HG03066 (cell line): ENCODE data around the gene C20orf141.
"Not testable (repeated sequence)": the region's sequence is repeated elsewhere in the genome, so short reads cannot be mapped to it uniquely, and the experiment has no call there.

ENCODE experiments used
- ATAC-seq: cut with Tn5 transposase; IDR thresholded peaks from one replicate; pipeline ENCODE4 v1.9.1; 2021; ENCODE audit warnings: low read depth; ENCODE audit not compliant: unreplicated experiment

Gene C20orf141

DNA sequence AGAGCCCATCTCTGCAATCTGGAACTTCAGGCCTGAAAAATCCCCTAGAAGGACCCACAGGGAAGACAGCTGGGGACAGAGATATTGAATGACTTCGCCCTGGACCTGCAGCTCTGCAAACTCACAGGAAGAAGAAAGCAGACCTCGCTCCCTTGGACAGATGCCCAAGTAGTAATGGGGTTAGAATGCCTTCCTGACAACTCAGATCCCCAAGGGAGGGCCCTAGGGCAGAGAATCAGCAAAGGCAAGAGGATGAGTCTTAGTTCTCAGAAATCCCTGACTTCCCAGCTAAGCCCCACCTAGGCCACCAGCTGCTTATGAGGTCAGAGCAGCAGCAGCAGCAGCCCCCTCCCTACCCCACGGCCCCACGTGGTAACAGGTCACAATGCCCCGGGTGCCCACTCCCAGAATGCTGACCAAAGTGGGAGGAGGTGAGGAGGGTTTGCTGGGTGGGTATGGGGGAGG is at the start of gene C20orf141:
C20orf141 (plus strand) TSS at position 401 of the 465 bp plus-strand sequence. CDS start 198 bp downstream, outside the sequence.
- ATAC-seq, result no peak

DNA sequence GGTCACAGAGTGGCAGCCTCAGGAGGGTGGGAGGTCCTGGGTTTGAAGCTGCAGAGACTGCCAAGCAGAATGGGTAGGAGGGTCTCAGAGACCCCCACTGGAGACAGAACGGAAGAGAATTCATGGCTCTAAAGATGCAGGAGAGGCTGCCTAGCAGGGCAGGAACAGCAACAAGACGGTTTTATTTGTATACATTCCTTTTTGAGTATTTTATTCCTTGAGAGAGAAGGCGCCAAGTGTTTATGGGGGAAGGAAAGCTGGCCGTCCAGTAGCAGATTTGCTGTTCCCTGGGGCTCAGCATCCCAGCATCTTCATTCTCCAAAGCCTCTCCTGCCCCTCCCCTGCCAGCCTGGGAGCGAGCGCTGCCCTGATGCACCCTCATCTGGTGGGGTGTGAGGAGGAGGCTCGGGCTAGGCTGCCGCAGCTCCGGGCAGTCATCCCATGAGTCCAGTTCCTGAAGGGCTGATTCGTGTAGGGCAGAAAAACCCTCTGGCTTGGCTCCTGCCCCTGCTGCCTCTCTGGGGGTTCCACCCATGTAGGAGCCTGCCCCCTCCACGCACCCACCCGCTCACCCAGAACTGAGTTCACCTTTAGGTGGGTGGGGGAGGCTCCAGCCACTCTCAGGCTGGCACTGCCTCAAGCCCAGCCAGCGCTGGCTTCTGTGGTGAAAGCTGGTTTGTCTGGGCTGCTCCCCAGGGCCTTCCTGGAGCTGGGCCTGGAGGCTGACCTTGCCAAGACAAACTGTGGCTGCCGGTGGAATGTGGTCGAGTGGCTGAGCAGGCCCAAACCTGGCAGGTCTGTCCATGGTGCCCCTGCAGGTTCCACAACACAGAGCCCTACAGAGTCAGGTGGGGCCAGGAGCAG is 46.8 kb upstream of the C20orf141 start:
- ATAC-seq, result no peak

- ATAC-seq, result no peak
These were observed 46.2 kb upstream of the C20orf141 start for GRCh38 chr20:2768632-2769015.

DNA sequence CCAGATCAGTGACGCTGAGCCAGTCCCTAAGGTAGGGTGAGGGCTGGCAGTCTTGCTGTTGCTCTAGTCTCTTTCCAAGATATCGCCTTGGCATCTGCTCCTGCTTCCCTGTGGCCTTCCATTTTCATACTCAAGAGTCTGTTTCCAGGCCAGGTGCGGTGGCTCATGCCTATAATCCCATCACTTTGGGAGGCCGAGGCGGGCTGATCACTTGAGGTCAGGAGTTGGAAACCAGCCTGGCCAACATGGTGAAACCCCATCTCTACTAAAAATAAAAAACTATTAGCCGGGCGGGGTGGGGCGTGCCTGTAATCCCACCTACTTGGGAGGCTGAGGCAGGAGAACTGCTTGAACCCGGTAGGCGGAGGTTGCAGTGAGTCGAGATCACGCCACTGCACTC is 44.7 kb upstream of the C20orf141 start:
- not testable (repeated sequence) for ATAC-seq

DNA sequence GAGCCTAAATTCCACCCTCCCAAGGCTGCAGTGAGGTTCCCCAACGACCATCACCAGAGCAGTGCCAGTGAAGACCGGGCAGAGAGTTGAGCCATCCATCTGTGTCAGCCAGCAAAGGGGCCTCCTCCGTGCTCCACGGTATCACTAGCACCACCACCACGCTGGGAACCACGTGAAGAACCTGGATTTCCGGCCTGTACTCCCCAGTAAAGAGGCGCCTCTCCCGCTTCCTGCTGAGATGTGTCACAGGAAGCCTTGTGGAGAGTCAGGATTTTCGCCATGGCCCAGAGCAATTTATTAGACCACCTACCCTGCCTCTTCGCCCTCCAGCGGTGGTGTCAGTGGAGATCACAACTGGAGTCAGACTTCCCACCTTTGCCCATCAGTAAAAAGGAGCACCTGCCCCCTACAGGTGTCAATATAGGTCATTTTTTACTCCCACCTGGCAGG is 43.1 kb upstream of the C20orf141 start:
- no peak for ATAC-seq

DNA sequence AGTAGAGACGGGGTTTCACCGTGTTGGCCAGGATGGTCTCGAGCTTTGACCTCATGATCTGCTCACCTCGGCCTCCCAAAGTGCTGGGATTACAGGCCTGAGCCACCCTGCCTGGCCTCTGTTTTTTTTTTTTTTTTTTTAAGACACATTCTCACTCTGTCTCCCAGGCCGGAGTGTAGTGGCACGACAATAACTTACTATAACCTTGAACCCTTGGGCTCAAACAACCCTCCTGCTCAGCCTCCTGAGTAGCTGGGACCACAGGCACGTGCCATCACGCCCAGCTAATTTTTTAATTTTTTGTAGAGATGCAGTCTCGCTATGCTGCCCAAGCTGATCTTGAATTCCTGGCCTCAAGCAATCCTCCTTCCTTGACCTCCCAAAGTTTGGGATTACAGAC is 41.0 kb upstream of the C20orf141 start:
- no peak for ATAC-seq

- no peak for ATAC-seq
These were observed 39.6 kb upstream of the C20orf141 start for GRCh38 chr20:2775139-2775538.

DNA sequence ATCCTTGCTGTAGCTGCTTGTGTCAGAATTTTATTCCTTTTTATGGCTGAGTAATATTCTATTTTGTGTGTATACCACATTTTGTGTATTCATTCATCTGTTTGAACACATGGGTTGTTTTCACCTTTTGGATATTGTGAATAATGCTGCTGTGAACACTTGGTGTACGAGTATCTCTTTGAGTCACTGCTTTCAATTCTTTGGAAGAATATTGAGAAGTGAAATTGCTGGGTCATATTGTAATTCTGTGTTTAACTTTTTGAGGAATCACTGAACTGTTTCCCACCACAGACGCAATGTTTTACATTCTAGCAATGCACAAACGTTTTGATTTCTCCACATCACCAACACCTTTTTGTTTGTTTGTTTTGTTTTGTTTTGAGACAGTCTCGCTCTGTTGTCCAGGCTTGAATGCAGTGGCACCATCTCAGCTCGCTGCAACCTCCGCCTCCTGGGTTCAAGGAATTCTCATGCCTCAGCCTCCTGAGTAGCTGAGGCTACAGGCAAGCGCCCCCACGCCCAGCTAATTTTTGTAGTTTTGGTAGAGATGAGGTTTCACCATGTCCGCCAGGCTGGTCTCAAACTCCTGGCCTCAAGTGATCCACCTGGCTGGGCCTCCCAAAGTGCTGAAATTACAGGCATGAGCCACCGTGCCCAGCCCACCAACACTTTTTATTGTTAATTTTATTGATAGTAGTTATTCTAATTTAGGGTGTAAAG is 36.0 kb upstream of the C20orf141 start:
- ATAC-seq, result no peak

DNA sequence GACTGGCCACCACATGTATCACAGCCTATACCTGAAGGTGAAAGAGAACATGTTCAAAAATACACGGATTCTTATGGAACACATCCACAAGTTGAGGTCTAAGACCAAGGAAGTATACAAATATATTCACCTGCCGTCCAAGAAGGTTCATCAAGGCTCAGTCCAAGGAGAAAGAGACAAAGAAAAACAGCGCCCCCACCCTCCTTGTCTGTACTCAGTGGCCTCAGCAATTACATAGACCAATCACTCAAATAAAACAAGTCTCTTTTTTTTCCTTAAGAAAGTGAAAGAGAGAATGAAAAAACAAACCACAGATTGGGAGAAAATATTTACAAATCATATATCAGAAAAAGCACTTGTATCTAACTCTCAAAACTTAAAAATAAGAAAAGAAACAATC is 33.8 kb upstream of the C20orf141 start:
- ATAC-seq, result no peak

- ATAC-seq, result no peak
These were observed 30.8 kb upstream of the C20orf141 start for GRCh38 chr20:2783908-2784566.

- no peak for ATAC-seq
These were observed 21.3 kb upstream of the C20orf141 start for GRCh38 chr20:2793471-2793870.

DNA sequence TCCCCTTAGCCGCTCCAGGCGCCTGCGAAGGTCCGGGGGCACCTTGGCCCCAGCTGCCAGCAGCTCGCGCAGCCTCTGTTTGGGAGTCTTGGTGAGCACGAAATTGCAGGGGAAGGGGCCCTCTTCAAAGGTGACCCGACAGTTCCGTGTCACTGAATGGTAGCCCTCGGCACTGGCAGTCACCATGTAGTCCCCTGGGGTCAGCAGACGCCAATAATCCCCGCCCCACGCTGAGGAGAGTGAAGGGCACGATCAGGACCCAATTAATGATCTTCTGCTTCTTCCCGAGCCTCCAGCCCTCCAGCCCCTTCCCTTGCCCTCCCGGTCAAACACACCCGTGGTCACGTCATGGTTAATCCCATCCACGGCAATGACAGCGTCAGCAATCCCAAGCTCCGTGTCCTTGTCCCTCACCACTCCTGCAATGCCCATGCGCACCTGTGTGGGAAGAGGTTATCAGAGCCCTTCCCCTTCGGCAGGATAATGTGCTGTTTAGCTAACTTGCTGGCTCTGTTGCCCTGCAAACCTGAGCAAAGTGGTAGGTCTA is 20.5 kb upstream of the C20orf141 start:
- no peak for ATAC-seq

DNA sequence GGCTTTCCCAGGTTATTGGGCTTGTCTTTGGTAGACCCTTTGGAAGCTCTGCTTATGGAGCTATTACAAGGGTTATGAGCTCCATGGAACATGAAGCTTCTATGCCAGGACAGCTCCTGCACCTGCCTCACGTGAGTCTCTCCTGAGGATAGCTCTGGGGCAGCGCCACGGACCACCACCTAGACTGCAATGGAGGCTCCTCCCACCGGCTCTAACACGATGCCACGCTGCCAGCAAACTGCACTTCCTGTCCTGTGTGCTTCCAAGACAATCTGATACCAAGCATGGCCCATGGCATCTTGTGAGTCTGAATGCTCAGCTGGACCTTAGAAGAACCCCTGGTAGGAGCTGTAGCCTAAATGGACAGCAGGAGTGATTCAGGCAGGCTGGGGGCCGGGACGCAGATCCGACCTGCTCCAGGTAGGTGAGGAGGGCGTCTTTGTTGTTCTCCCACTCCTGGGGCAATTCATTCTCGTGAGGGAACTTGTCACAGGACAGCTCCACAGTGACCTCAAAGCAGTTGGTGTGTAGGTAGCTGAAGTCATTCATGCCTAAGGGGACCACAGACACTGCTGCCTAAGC is 19.8 kb upstream of the C20orf141 start:
- ATAC-seq, result no peak

GRCh38 chr20:2795451-2795850 is 19.3 kb upstream of the C20orf141 start:
- no peak for ATAC-seq

DNA sequence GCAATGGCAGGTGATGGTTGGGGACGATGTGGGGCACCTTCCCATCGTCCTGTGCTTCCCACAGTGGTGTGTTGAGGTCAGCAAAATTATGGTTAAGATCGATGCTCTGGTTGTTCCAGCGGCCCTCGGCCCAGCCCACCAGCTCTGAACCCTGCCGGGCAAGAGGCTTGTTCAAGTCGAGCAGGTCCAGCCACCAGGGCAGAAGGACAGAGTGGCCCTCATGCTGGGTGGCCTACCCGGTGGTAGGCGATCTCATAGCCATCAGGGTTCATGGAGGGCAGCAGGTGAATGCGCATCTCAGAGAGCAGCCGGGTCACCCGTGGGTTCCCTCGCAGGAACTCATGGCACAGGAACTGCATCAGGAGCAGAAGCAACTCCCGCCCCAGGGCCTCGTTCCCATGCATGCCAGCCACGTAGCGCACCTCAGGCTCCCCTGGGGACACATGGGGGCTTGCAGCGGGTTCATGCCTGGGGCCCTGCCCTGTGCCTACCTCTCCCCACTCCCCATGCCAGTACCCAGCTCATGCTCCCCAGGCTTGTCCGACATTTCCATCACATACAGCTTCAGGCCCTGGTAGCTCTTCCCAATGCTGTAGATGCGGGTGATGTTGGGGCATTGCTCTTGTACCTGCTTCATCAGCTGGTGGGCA is 18.7 kb upstream of the C20orf141 start:
- no peak for ATAC-seq

DNA sequence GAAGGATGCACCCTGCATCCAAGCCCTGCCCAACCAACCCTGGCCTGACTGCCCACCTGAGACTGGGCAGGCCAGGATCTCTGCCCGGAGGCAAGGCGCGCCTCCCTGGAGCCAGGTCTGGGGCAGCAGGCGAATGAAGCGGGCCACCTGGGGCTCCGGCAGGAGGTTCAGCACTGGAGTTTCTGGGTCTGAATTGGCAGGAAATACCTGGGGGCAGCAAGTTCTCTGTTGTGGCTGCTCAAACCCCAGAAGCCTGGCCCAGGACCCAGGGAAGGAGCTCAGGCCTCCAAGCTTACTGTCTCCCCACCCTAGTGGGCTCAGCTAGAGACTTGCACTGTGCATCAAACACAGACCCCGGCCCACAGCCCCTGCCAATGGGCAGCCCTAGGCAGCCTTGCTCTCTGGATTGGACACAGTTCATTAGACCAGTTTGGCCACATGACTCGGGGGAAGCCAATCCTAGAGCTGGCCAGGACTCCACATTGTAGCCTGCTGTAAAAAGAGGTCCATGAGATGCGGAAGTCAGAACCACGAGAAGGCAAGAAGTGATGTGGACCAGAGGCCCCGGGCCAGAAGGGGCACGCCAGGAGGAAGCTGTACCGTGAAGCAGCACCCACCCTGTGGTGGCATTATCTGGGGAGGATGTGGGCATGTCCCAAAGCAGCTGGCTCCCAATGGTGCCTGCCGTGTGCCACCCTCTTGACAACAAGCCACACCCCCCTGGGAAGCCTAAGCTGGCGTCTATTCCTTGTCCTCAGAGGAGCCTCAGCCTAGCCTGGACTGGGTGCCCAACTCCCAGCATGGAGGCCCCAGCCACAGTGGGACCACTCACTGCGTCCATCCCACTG is 17.4 kb upstream of the C20orf141 start:
- ATAC-seq, result no peak

GRCh38 chr20:2798095-2798805 is 16.5 kb upstream of the C20orf141 start:
- no peak for ATAC-seq

GRCh38 chr20:2798814-2799213 is 16.0 kb upstream of the C20orf141 start:
- no peak for ATAC-seq
